Esophagus muscularis mucosa (tissue), 4 donors: ENCODE measurements around the gene COL19A1. TPM values are rescaled to one million over a fixed set of nuclear protein-coding genes. Genes with fewer than 3 reads are reported as not detected.

Source experiments
- DNase-seq: peaks from one replicate; pipeline ENCODE4 v3.0.0-alpha.2; 2017; ENCODE audit errors: extremely low spot score
- H3K27ac ChIP-seq, 4 donors: fragments of 200-600 bp; sonication (generic); replicated peaks in 1 of 4; 1 replicate in 3 of 4; 2 replicates in 1 of 4; pipeline ENCODE4 v1.5.1; 2016 to 2019; ENCODE audit warnings: mild to moderate bottlenecking in 1 of 4
- H3K27me3 ChIP-seq, 4 donors: fragments of 200-600 bp; sonication (generic); one replicate each; pipeline versions ENCODE4 v1.5.1 to v1.6.0; 2016 to 2019
- H3K36me3 ChIP-seq, 4 donors: fragments of 200-600 bp; sonication (generic); one replicate each; pipeline ENCODE4 v1.5.1; 2016 to 2019
- H3K4me1 ChIP-seq, 4 donors: fragments of 200-600 bp; sonication (generic); one replicate each; pipeline ENCODE4 v1.5.1; 2016 to 2019
- H3K4me3 ChIP-seq, 4 donors: fragments of 200-600 bp; sonication (generic); 1 replicate in 2 of 4; 2 replicates in 2 of 4; pipeline ENCODE4 v1.5.1; 2016 to 2019; ENCODE audit warnings: mild to moderate bottlenecking in 4 of 4, moderate library complexity in 1 of 4
- H3K9me3 ChIP-seq, 4 donors: fragments of 200-600 bp; sonication (generic); 1 replicate in 3 of 4; 2 replicates in 1 of 4; pipeline ENCODE4 v1.5.1; 2016 to 2019
- CTCF ChIP-seq, 3 experiments: fragments of 200-600 bp in 2 of 3; fragments of 450-650 bp in 1 of 3; sonication (generic) in 2 of 3; IDR thresholded peaks; one replicate each; pipeline ENCODE4 v1.5.1; 2017 to 2019; ENCODE audit warnings: antibody characterized with exemption in 3 of 3, mild to moderate bottlenecking in 2 of 3, moderate library complexity in 1 of 3
- EP300 ChIP-seq: sonication (generic); formaldehyde crosslinking; IDR thresholded peaks from one replicate; pipeline ENCODE4 v1.6.1; 2017; ENCODE audit warnings: antibody characterized with exemption
- POLR2A ChIP-seq: fragments of 450-650 bp; IDR thresholded peaks from one replicate; pipeline ENCODE4 v1.6.1; 2017; ENCODE audit warnings: antibody characterized with exemption, moderate library complexity, mild to moderate bottlenecking, low read depth
- POLR2AphosphoS5 ChIP-seq, 2 donors: sonication (generic); formaldehyde crosslinking; IDR thresholded peaks; one replicate each; pipeline ENCODE4 v1.6.1; 2017; ENCODE audit warnings: antibody characterized with exemption in 2 of 2
- WGBS: methylation state at CpG from one replicate; pipeline ENCODE4 v1.1.5; 2018; 5-methylcytosine and 5-hydroxymethylcytosine counted together
- intact Hi-C: fragments of 100-400 bp; cut with DNase I; formaldehyde crosslinking; loops from one replicate; pipeline ENCODE4 v1.15.1; 2023
- total RNA-seq, 4 donors: library from RNA; depleted of rRNA; stranded (reverse); fragments of >200 nt; gene quantifications; one replicate each; pipeline versions ENCODE4 v1.1.0 to v1.2.1, GENCODE V29; 2016

The COL19A1 gene
- total RNA-seq, 4 donors from 2014 or later, result 1.7 to 4.0 (median 2.4) TPM

DNA sequence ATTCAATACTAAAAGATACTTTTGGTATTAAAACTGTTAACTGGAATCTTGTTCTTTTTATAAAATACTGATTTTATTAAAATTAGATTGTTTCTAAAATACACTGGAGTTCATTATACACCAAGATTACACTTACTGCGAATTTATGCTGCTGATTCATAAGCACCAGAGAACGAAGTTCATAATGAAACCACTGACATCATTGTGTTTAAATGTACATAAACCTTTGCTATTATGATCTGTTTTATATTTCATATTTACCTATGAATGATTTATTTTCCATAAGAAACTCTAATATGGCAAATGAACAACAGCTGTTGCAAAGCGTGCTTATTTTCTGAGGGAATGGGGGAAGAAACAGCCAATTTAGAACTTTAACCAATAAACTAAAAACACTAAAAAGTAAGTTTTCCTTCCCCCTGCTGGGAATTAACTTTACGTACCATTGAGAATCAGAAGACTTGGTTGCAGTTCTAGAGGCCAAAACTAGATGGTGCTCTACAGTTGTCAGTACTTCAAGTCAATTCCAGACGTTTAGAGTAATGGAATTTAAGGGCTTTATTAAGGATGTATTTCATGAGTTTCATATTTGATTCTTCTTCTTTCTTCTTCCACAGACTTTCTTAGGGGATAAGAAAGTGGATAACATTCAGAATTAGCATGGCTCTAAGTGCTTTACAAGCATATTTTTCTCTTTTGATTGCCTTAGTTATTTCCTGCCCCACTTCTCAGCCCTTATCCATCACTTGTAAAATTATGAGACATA is 30.8 kb upstream of the COL19A1 start:
- Histone ChIP-seq H3K9me3 (no peaks in the 10 kb centered on the region), H3K36me3 (no peaks in the 10 kb centered on the region), H3K4me3 (no peak overlapping the region), H3K4me1 (peaks cover 0 to 7% (median 0%) of the 10 kb centered on the region in 4 donors), H3K27me3 (no peaks in the 10 kb centered on the region), H3K27ac (no peak overlapping the region)
- TF ChIP-seq EP300, result no peak
- TF ChIP-seq CTCF (IDR thresholded peaks at IDR 0.05), result peak; percentile 70 to 86 (median 84)
- TF ChIP-seq POLR2A, result no peak
- no peak for TF ChIP-seq POLR2AphosphoS5 (IDR thresholded peaks at IDR 0.05)
- intact Hi-C loops, result loop anchor here (5.0 kb wide), 1 partner anchor 272 kb away; no protein-coding TSS in a partner anchor
- DNase-seq, result no peak
- 10% methylated on average over 5 of the region's 5 CpGs for WGBS

- peaks cover 0 to 2% (median 0%) of the 10 kb centered on the region in 4 donors for H3K4me1 ChIP-seq
- no peaks in the 10 kb centered on the region for H3K9me3 ChIP-seq
- no peak for DNase-seq
- H3K36me3 ChIP-seq, result no peaks in the 10 kb centered on the region
- WGBS, result 100% methylated on average over 1 of the region's 1 CpG
- H3K27me3 ChIP-seq, result no peaks in the 10 kb centered on the region
- H3K4me3 ChIP-seq, result no peak overlapping the region
- H3K27ac ChIP-seq, result no peak overlapping the region
- TF ChIP-seq EP300, result no peak
- no peak for TF ChIP-seq POLR2AphosphoS5 (IDR thresholded peaks at IDR 0.05)
- no peak for TF ChIP-seq POLR2A
- TF ChIP-seq CTCF (IDR thresholded peaks at IDR 0.05), result no peak
- intact Hi-C loops, result no loop called here
Measured at GRCh38 chr6:69841862-69842261, 24.5 kb upstream of the COL19A1 start.

- 93% methylated on average over 1 of the region's 1 CpG for WGBS
Measured at GRCh38 chr6:69843189-69843588, 23.2 kb upstream of the COL19A1 start.

DNA sequence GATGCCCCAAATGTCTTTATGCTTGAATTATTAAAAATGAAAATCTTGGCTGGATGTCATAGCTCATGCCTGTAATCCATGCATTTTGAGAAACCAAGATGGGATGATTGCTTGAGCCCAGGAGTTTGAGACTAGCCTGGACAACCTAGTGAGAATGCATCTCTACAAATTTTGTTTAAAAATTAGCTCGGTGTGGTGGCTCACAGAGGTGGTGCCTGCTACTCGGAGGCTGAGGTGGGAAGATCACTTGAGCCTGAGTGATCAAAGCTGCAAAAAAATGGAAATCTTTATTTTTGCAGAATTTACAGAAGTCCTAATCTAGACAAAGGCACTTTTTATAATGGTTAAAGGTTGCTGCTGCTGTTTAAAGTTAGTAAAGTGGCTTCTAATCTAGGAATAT is 20.0 kb upstream of the COL19A1 start:
- H3K4me1 ChIP-seq, result peaks cover 0 to 8% (median 0%) of the 10 kb centered on the region in 4 donors
- DNase-seq, result no peak
- no peak overlapping the region for H3K4me3 ChIP-seq
- no peaks in the 10 kb centered on the region for H3K36me3 ChIP-seq
- intact Hi-C loops, result no loop called here
- TF ChIP-seq POLR2A (no peak), EP300 (no peak), CTCF (IDR thresholded peaks at IDR 0.05) (no peak)
- H3K27me3 ChIP-seq, result no peaks in the 10 kb centered on the region
- H3K27ac ChIP-seq, result no peak overlapping the region
- WGBS, result 77% methylated on average over 2 of the region's 2 CpGs
- H3K9me3 ChIP-seq, result no peaks in the 10 kb centered on the region

More at GRCh38 chr6:69843189-69843588, 23.2 kb upstream of the COL19A1 start:
- Histone ChIP-seq H3K27me3 (no peaks in the 10 kb centered on the region), H3K36me3 (no peaks in the 10 kb centered on the region), H3K27ac (no peak overlapping the region), H3K4me1 (peaks cover 0 to 8% (median 0%) of the 10 kb centered on the region in 4 donors), H3K4me3 (no peak overlapping the region), H3K9me3 (no peaks in the 10 kb centered on the region)
- no peak for DNase-seq
- intact Hi-C loops, result no loop called here
- TF ChIP-seq POLR2AphosphoS5 (IDR thresholded peaks at IDR 0.05) (no peak), POLR2A (no peak), EP300 (no peak), CTCF (IDR thresholded peaks at IDR 0.05) (no peak)
